Effector memory CD8-positive, alpha-beta T cell (primary cell): Measurements from ENCODE around the gene PTPRR.

Source experiments
- ATAC-seq: fragments of 150-1000 bp; cut with Tn5 transposase; replicated peaks from 2 replicates; pipeline ENCODE4 v1.10.0; 2021; ENCODE audit warnings: mild to moderate bottlenecking, moderate library complexity
- DNase-seq, 3 experiments: peaks; one replicate each; pipeline ENCODE4 v3.0.0; 2021
- H3K27ac Mint-ChIP-seq, 2 donors: one replicate each; pipeline ENCODE4 v1.8.0; 2022; ENCODE audit warnings: mild to moderate bottlenecking in 2 of 2, mixed read lengths in 2 of 2, moderate library complexity in 2 of 2
- H3K27me3 Mint-ChIP-seq, 2 donors: one replicate each; pipeline ENCODE4 v1.8.0; 2022; ENCODE audit warnings: mixed read lengths in 2 of 2
- H3K36me3 Mint-ChIP-seq: one replicate; pipeline ENCODE4 v1.8.0; 2022; ENCODE audit warnings: mild to moderate bottlenecking, moderate library complexity, mixed read lengths; ENCODE audit not compliant: insufficient read depth
- H3K4me1 Mint-ChIP-seq, 2 donors: one replicate each; pipeline ENCODE4 v1.8.0; 2022; ENCODE audit warnings: low read depth in 2 of 2, mixed read lengths in 2 of 2
- H3K4me3 Mint-ChIP-seq, 2 donors: one replicate each; pipeline ENCODE4 v1.8.0; 2022; ENCODE audit warnings: mild to moderate bottlenecking in 2 of 2, mixed read lengths in 2 of 2, moderate library complexity in 2 of 2
- H3K9me3 Mint-ChIP-seq, 2 donors: one replicate each; pipeline ENCODE4 v1.8.0; 2022; ENCODE audit warnings: mixed read lengths in 2 of 2

Gene PTPRR

GRCh38 chr12:70843363-70843762, 77.2 kb downstream of the PTPRR start:
- ATAC-seq, result no peak
- Mint-ChIP-seq H3K4me3 (no peak overlapping the region), H3K36me3 (no peaks in the 10 kb centered on the region), H3K27me3 (peaks cover 0 to 4% of the 10 kb centered on the region in 2 donors), H3K4me1 (no peaks in the 10 kb centered on the region), H3K27ac (no peak overlapping the region), H3K9me3 (peaks cover 0 to 6% of the 10 kb centered on the region in 2 donors)
- DNase-seq, result no peak

- Mint-ChIP-seq H3K36me3 (no peaks in the 10 kb centered on the region), H3K9me3 (peaks cover 0 to 6% of the 10 kb centered on the region in 2 donors)
These were observed 77.6 kb downstream of the PTPRR start for GRCh38 chr12:70842942-70843341.

GRCh38 chr12:70842136-70842535, 78.4 kb downstream of the PTPRR start:
- Mint-ChIP-seq H3K4me3 (no peak overlapping the region), H3K36me3 (no peaks in the 10 kb centered on the region), H3K27ac (no peak overlapping the region), H3K9me3 (peaks cover 0 to 6% of the 10 kb centered on the region in 2 donors), H3K4me1 (no peaks in the 10 kb centered on the region), H3K27me3 (peaks cover 0 to 4% of the 10 kb centered on the region in 2 donors)
- no peak for DNase-seq
- ATAC-seq, result no peak

More at GRCh38 chr12:70842942-70843341, 77.6 kb downstream of the PTPRR start:
- ATAC-seq (no peak), DNase-seq (no peak)
- Mint-ChIP-seq H3K27me3 (peaks cover 0 to 4% of the 10 kb centered on the region in 2 donors), H3K4me1 (no peaks in the 10 kb centered on the region), H3K4me3 (no peak overlapping the region), H3K27ac (no peak overlapping the region)

- no peak overlapping the region for H3K4me3 Mint-ChIP-seq
- H3K27me3 Mint-ChIP-seq, result peaks cover 0 to 4% of the 10 kb centered on the region in 2 donors
- peaks cover 0 to 6% of the 10 kb centered on the region in 2 donors for H3K9me3 Mint-ChIP-seq
- H3K4me1 Mint-ChIP-seq, result no peaks in the 10 kb centered on the region
- no peaks in the 10 kb centered on the region for H3K36me3 Mint-ChIP-seq
- DNase-seq, result no peak
- no peak for ATAC-seq
- H3K27ac Mint-ChIP-seq, result no peak overlapping the region
These were observed 79.7 kb downstream of the PTPRR start for GRCh38 chr12:70840656-70841350.

GRCh38 chr12:70839544-70839943, 81.0 kb downstream of the PTPRR start:
- Mint-ChIP-seq H3K4me3 (no peak overlapping the region), H3K9me3 (peaks cover 0 to 6% of the 10 kb centered on the region in 2 donors), H3K36me3 (no peaks in the 10 kb centered on the region), H3K27ac (no peak overlapping the region), H3K27me3 (peaks cover 0 to 4% of the 10 kb centered on the region in 2 donors), H3K4me1 (no peaks in the 10 kb centered on the region)
- ATAC-seq (no peak), DNase-seq (no peak)

- DNase-seq, result no peak
- no peak for ATAC-seq
- H3K27ac Mint-ChIP-seq, result no peak overlapping the region
These were observed 82.4 kb downstream of the PTPRR start for GRCh38 chr12:70838127-70838526.

GRCh38 chr12:70837026-70837425, 83.5 kb downstream of the PTPRR start:
- no peak overlapping the region for H3K27ac Mint-ChIP-seq
- peaks cover 0 to 6% of the 10 kb centered on the region in 2 donors for H3K9me3 Mint-ChIP-seq
- no peak for ATAC-seq

More at GRCh38 chr12:70838127-70838526, 82.4 kb downstream of the PTPRR start:
- H3K27me3 Mint-ChIP-seq, result peaks cover 0 to 4% of the 10 kb centered on the region in 2 donors
- H3K36me3 Mint-ChIP-seq, result no peaks in the 10 kb centered on the region
- H3K4me3 Mint-ChIP-seq, result no peak overlapping the region
- H3K4me1 Mint-ChIP-seq, result no peaks in the 10 kb centered on the region
- H3K9me3 Mint-ChIP-seq, result peaks cover 0 to 6% of the 10 kb centered on the region in 2 donors

GRCh38 chr12:70835948-70836347, 84.6 kb downstream of the PTPRR start:
- Mint-ChIP-seq H3K4me1 (no peaks in the 10 kb centered on the region), H3K27ac (no peak overlapping the region), H3K27me3 (peaks cover 0 to 4% of the 10 kb centered on the region in 2 donors), H3K4me3 (no peak overlapping the region), H3K9me3 (peaks cover 0 to 6% of the 10 kb centered on the region in 2 donors), H3K36me3 (no peaks in the 10 kb centered on the region)
- DNase-seq (no peak), ATAC-seq (no peak)

More at GRCh38 chr12:70837026-70837425, 83.5 kb downstream of the PTPRR start:
- Mint-ChIP-seq H3K4me3 (no peak overlapping the region), H3K27me3 (peaks cover 0 to 4% of the 10 kb centered on the region in 2 donors), H3K4me1 (no peaks in the 10 kb centered on the region), H3K36me3 (no peaks in the 10 kb centered on the region)
- no peak for DNase-seq

- H3K27me3 Mint-ChIP-seq, result no peaks in the 10 kb centered on the region
- H3K36me3 Mint-ChIP-seq, result no peaks in the 10 kb centered on the region
- H3K4me3 Mint-ChIP-seq, result no peak overlapping the region
- no peaks in the 10 kb centered on the region for H3K4me1 Mint-ChIP-seq
- no peaks in the 10 kb centered on the region for H3K9me3 Mint-ChIP-seq
- no peak overlapping the region for H3K27ac Mint-ChIP-seq
- no peak for DNase-seq
- no peak for ATAC-seq
These were observed 89.0 kb downstream of the PTPRR start for GRCh38 chr12:70831543-70831942.

- H3K27ac Mint-ChIP-seq, result no peak overlapping the region
- DNase-seq, result no peak
- no peak for ATAC-seq
- no peaks in the 10 kb centered on the region for H3K4me1 Mint-ChIP-seq
- no peaks in the 10 kb centered on the region for H3K9me3 Mint-ChIP-seq
- no peaks in the 10 kb centered on the region for H3K27me3 Mint-ChIP-seq
- no peaks in the 10 kb centered on the region for H3K36me3 Mint-ChIP-seq
- H3K4me3 Mint-ChIP-seq, result no peak overlapping the region
These were observed 90.1 kb downstream of the PTPRR start for GRCh38 chr12:70830221-70831061.

- Mint-ChIP-seq H3K27me3 (no peaks in the 10 kb centered on the region), H3K36me3 (no peaks in the 10 kb centered on the region), H3K4me1 (no peaks in the 10 kb centered on the region), H3K4me3 (no peak overlapping the region), H3K9me3 (no peaks in the 10 kb centered on the region), H3K27ac (no peak overlapping the region)
- ATAC-seq, result no peak
- no peak for DNase-seq
These were observed 91.5 kb downstream of the PTPRR start for GRCh38 chr12:70829070-70829469.

- Mint-ChIP-seq H3K27ac (no peak overlapping the region), H3K27me3 (no peaks in the 10 kb centered on the region), H3K9me3 (no peaks in the 10 kb centered on the region), H3K36me3 (no peaks in the 10 kb centered on the region), H3K4me3 (no peak overlapping the region), H3K4me1 (no peaks in the 10 kb centered on the region)
- ATAC-seq, result no peak
- no peak for DNase-seq
These were observed 92.2 kb downstream of the PTPRR start for GRCh38 chr12:70828351-70828750.

GRCh38 chr12:70826156-70826555, 94.4 kb downstream of the PTPRR start:
- no peak overlapping the region for H3K27ac Mint-ChIP-seq
- H3K36me3 Mint-ChIP-seq, result no peaks in the 10 kb centered on the region
- H3K4me3 Mint-ChIP-seq, result no peak overlapping the region
- H3K4me1 Mint-ChIP-seq, result no peaks in the 10 kb centered on the region
- H3K27me3 Mint-ChIP-seq, result no peaks in the 10 kb centered on the region
- DNase-seq, result no peak
- no peak for ATAC-seq
- H3K9me3 Mint-ChIP-seq, result peaks cover 0 to 3% of the 10 kb centered on the region in 2 donors

- Mint-ChIP-seq H3K27ac (no peak overlapping the region), H3K36me3 (no peaks in the 10 kb centered on the region), H3K4me3 (no peak overlapping the region), H3K4me1 (no peaks in the 10 kb centered on the region), H3K9me3 (peaks cover 0 to 3% of the 10 kb centered on the region in 2 donors), H3K27me3 (no peaks in the 10 kb centered on the region)
- no peak for ATAC-seq
- DNase-seq, result no peak
These were observed 96.0 kb downstream of the PTPRR start for GRCh38 chr12:70824511-70824910.
